NB4 (cell line): Measurements from ENCODE around the gene PGPEP1.
A peak's percentile ranks its signal among the peaks of the same experiment; 100 is the strongest.

Source experiments
- DNase-seq: peaks from one replicate; pipeline ENCODE4 v3.0.0; 2010; ENCODE audit warnings: low read depth
- H3K4me3 ChIP-seq: one replicate; pipeline ENCODE4 v1.5.1; 2011; ENCODE audit warnings: mild to moderate bottlenecking, low read depth, low read length, moderate library complexity
- CTCF ChIP-seq: IDR thresholded peaks from one replicate; pipeline ENCODE4 v1.5.1; 2012; ENCODE audit warnings: low read depth, low read length
- MYC ChIP-seq: IDR thresholded peaks from 2 replicates; pipeline ENCODE4 v1.6.1; 2011; ENCODE audit warnings: low read depth, low read length
- POLR2A ChIP-seq: IDR thresholded peaks from 2 replicates; pipeline ENCODE4 v1.6.1; 2011; ENCODE audit warnings: mild to moderate bottlenecking; ENCODE audit not compliant: insufficient read length; ENCODE audit errors: extremely low read depth
- TF ChIP-seq, protein P1 (sequence below): IDR thresholded peaks from 2 replicates; pipeline ENCODE4 v1.6.1; 2011; ENCODE audit warnings: low read depth, low read length

Gene PGPEP1

GRCh38 chr19:18389726-18390064 lies 49.3 kb downstream of the PGPEP1 start:
- DNase-seq = no peak
- H3K4me3 ChIP-seq = no peak overlapping the region
- TF ChIP-seq POLR2A (no peak), CTCF (no peak), MYC (no peak)
- TF ChIP-seq, protein P1, sequence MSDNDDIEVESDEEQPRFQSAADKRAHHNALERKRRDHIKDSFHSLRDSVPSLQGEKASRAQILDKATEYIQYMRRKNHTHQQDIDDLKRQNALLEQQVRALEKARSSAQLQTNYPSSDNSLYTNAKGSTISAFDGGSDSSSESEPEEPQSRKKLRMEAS = no peak

DNA sequence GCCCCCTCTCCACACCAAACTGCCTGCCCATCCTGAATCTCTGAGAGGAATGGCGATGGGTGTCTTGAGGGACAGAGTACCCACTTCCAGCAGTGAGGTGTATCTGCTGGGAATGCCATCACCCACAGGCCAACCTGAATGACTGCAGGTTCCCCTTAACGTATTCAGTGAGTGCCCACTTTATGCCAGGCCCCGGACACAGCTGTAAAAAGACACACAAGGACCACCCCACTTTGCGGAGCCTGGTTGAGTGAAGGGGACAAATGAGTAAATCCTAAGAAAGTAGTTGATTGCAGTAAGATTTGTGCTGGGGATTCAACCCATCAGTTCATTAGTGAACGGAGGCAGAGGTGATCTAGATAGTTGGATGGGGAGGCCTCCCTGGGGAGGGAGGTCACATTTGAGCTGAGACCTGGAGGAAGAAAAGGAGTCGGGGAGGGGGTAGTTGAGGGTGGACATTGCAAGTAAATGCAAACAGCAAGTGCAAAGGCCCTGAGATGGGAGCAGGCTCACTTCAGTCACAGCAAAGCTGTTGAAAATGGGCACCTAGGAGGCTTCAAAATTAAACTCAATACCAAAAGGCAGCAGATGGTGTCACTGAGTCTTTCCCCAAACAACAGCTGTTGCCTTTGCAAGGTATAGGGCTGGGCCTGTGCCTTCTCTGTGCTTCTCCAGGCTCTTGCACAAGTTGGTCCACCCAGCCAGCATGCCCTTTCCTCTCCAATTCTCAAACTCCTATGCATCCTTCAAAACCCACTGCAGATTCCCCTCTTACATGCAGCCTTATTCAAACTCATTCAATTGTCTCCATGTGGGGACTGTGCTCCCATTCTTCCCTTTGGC lies 49.9 kb downstream of the PGPEP1 start:
- TF ChIP-seq POLR2A = no peak
- DNase-seq = no peak
- no peak overlapping the region for H3K4me3 ChIP-seq

DNA sequence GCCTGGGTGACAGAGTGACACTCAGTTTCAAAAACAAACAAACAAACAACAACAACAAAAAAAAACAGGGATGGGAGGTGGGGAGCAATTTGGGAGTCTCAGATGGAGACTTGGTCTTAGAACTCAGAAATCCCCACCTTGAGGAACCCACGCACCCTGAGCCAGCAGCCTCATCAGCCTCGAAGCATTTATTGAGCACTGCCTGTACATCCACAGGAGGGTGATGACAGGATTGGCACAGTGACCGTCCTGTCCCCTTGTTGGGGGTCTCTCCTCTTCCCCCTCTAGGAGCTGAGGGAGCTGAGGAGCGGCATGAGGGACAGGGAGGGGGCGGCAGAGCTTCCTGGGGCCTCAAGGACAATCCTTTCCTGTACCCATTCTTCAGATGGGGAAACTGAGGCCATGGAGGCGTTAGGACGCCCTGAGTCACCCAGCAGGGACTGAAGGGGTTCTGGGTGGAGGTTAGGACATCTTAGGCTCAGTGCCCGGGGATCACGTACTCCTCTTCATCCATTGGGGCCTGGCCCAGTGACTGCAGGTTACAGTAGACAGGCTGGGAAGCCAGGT lies 51.2 kb downstream of the PGPEP1 start:
- no peak for DNase-seq
- H3K4me3 ChIP-seq = no peak overlapping the region
- TF ChIP-seq POLR2A = no peak

DNA sequence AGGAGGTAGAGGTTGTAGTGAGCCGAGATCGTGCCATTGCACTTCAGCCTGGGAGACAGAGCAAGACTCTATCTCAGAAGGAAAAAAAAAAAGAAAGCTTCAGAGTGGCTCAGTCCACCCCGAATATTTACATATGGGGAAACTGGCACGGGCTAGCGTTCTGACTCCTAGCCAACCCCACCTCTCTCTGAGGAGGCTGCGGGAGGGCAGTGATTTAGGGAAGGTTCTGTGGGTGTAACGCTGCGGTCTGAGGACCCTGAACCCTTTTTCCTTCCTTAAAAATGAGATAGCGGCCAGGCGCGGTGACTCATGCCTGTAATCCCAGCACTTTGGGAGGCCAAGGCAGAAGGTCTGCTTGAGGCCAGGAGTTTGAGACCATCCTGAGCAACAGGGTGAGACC lies 52.0 kb downstream of the PGPEP1 start:
- peak; percentile 82 for DNase-seq
- no peak overlapping the region for H3K4me3 ChIP-seq

GRCh38 chr19:18392926-18393325 lies 52.5 kb downstream of the PGPEP1 start:
- TF ChIP-seq CTCF = no peak
- TF ChIP-seq MYC = no peak
- no peak for TF ChIP-seq POLR2A
- TF ChIP-seq, protein P1 = no peak

More for the DNA sequence above, 52.0 kb downstream of the PGPEP1 start:
- TF ChIP-seq POLR2A = no peak
- TF ChIP-seq CTCF = no peak
- TF ChIP-seq, protein P1 = no peak
- TF ChIP-seq MYC = no peak

DNA sequence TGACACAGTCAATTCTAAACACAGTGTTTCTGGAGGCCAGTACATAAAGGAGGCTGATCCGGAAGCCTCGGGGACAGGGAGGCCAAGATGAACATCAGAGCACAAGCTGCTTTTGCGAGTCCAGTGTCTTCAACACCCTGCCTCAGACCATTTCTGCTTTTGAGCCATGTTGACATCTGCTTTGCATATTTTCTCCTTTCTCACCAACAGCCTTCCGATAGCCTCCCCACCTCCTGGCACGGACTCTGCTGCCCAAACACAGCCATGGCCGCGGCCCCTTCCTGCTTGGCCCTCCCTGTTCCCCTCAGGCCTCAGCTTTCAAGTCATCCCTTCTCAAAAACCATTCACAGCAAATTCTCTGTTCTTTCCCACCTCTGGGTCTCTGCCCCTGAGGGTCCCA lies 53.4 kb downstream of the PGPEP1 start:
- no peak for DNase-seq
- TF ChIP-seq, protein P1 = no peak
- no peak for TF ChIP-seq CTCF
- TF ChIP-seq POLR2A = no peak
- TF ChIP-seq MYC = no peak
- no peak overlapping the region for H3K4me3 ChIP-seq

More at GRCh38 chr19:18392926-18393325, 52.5 kb downstream of the PGPEP1 start:
- no peak for DNase-seq
- H3K4me3 ChIP-seq = no peak overlapping the region
